GM21786 (cell line): Measurements from ENCODE around the gene PTPRN2.
"Not testable (repeated sequence)": the region's sequence is repeated elsewhere in the genome, so short reads cannot be mapped to it uniquely, and the experiment has no call there.

Experiments
- ATAC-seq: cut with Tn5 transposase; IDR thresholded peaks from one replicate; pipeline ENCODE4 v1.9.1; 2021; ENCODE audit not compliant: unreplicated experiment

PTPRN2 gene

DNA sequence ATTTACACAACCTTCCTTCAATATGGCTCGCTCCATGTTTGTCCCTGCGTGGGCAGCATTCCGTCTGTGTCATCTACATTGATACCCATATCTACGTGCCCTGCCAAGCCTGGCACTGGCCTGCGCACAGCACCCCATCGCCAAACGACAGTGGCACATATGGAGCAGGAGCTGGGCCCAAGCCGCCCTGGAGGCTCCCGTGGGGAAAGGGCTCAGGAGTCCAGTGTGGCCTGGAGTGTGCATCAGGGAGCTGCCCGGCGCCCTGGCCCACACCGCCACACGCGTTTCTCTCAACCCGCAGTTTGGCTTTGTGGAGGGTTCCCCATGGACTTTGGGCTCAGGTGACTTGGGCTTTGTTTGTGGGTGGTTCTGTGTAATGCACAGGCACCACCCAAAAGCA, 273.2 kb downstream of the PTPRN2 start:
- no peak for ATAC-seq

DNA sequence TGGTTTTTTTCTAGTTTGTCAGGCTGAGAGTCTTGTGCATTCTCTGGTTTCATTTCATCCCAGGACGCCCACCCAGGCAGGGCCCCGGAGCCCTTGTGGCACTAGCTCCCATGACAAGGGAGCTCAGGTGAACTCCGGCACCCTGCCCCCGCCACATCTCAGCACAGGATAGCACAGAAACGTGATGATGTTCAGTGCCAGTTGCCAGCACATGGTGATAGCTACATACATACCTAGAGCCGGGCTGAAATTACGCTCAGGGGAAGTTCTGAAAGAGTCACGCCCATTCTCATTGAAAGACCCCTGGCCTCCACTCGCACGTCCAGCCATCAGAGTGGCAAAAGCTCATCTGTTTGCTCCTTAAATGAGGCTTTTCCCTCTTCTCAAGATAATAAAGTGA, 273.7 kb downstream of the PTPRN2 start:
- ATAC-seq = no peak

DNA sequence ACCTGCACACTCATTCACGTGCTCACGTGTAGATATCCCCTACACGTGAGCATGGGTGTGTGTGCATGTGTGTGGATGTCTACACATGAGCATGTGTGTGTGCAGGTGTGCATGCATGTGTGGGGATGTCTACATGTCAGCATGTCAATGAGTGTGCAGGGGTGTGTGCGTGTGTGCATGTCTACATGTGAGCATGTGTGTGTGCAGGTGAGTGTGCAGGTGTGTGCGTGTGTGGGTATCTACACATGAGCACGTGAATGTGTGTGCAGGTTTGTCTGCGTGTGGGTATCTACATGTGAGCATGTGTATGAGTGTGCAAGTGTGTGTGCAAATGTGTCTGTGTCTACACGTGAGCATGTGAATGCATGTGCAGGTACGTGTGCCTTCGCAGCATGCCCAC, 274.8 kb downstream of the PTPRN2 start:
- no peak for ATAC-seq

DNA sequence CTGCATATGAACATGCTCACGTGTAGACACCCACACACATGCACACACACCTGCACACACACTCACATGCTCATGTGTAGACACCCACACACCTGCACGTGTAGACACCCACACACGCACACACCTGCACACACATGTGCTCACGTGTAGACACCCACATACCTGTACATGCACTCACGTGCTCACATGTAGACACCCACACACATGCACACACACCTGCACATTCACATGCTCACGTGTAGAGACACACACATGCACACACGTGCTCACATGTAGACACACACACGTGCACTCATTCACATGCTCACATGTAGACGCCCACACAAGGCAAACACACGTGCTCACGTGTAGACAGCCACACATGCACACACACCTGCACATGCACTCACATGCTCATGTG, 275.8 kb downstream of the PTPRN2 start:
- ATAC-seq = no peak

DNA sequence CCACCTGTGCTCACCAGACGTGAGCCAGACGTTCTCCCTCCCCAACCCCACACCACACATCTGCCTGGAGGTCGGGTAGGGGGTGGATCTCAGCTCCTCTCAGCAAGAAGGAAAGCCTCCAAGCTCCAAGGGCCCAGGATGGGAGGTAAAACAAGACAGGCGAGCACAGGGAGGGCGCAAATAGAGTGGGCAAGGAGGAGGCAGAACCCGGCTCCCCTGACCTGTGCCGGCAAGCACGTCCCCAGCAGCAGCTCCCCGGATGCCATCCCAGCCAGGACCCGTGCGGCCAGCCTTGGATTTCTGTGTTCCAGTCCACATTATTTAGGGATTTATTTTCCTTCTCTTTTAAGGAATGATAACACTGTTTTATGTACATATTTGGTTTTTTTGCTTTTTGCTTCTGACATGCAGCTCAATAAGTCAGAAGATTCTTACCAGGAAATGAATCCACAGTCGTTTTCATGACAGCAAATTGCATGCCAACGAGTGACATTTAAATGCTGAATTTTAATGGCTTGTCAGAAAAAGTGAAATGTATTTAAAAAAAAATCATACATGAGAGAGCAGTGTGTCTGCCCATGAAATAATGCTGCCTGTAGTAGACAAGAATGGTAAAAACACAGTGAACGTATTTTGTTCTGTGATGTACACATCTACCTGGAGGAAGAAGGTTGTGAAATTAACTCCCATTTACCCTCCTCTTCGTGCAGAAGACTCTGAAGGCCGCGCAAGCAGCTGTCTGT, 276.5 kb downstream of the PTPRN2 start:
- ATAC-seq = no peak

DNA sequence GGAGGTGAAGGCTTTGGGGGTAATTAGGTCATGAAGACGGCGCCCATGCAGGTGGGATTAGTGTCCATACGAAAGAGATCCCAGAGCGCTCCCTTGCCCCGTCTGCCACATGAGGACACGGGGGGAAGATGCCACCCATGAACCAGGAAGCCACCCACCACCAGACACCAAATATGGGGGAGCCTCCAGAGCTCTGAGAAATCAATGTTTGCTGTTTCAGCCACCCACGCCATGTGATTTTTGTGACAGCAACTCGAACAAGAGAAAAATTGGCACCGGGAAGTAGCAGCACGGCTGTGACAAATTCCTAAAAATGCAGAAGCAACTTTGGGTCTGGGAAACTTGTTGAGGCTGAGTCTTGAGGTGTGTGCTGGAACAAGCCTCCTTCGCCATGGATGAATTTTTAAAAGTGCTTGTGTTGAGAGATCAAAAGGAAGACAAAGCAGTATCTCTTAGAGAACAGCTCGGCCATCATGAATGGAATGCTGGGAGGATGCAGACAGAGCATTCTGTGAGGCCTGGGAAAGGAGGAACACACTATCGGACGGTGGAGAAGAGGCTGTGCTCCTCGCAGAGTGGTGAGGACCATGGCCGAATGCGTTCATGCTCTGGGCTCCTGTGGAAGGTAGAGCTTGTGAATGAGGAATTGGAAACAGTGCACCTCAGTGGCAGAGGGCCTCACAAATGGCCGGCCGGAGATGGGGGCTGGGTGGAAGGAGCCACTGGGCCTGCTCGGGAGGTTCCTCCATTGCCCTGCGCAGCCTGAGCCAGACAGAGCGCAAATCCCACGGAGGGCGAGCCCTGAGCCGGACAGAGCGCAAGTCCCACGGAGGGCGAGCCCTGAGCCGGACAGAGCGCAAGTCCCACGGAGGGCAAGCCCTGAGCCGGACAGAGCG, 277.5 kb downstream of the PTPRN2 start:
- ATAC-seq = no peak

DNA sequence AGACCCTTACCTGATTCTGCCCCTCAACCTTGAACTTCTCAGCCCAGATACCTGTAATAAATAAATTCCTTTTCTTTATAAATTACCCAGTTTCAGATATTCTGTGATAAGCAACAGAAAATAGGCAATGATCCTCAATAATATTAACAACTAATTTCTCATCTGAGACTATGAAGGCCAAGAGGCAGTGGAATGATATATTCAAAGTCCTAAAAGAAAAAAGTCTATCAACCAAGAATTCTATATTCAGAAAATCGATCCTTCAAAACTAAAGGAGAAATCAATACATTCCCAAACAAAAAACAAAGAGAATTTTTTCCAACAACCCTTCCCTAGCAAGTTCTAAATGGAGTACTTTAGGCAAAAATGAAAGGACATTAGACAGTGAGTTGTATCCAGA, 279.6 kb downstream of the PTPRN2 start:
- ATAC-seq = no peak

DNA sequence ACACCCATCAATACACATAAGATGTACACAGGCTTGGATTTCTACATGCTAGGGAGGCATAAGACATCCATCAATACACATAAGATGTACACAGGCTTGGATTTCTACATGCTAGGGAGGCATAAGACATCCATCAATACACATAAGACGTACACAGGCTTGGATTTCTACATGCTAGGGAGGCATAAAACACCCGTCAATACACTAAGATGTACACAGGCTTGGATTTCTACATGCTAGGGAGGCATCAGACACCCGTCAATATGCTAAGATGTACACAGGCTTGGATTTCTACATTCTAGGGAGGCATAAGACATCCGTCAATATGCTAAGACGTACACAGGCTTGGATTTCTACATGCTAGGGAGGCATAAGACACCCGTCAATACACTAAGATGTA, 283.6 kb downstream of the PTPRN2 start:
- ATAC-seq = not testable (repeated sequence)

DNA sequence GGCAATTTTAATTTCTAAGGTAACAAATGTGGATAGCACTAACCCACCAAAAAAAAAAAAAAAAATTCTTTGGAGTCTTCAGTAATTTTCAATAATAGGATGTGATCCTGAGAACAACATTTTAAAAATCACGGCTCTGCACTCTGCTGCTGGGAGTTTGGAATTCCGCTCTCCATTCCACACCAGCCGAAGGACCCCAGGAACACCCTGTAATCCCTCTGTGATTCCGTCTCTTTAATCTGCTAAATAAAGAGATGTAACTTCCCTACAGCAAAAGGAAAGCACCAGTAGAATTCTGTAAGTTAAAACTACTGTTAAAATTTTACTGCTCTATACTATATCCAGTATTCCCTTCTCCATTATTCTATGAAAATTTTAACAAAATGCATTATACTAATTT, 284.5 kb downstream of the PTPRN2 start:
- ATAC-seq = no peak

DNA sequence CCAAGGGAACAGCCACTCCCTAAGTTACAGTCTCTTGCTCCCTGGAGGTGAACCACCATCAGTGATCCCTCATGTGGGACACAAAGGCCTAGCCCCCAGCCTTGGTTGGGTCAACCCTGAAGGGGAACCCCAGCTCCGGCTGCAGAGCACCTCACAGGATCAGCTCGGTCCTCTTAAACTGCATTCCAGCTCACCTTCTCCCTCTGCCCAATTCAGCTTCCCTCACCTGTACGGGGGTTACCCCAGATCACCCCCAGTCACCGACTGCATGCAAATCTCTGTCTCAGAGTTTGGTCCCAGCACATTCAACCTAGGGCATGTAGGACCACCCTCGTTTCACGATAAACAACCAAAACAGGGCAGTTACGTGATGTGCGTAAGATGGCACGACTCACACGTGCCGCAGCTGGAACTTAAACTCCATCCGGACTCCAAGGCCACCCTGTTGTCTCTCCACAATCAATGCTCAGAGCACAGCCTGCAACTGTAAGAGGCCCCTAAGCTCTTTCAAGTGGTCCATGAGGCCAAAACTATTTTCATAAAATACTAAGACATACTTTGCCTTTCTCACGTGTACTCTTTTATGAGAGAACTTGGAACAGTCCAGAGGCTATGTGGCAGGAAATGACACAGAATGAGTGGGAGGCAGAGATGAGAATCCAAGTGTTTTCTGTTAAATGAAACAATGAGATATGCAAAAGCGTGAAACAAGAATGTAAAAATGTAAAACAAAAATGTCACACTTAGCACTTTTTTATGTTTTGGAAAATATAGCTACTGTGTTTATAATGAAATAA, 285.2 kb downstream of the PTPRN2 start:
- no peak for ATAC-seq

DNA sequence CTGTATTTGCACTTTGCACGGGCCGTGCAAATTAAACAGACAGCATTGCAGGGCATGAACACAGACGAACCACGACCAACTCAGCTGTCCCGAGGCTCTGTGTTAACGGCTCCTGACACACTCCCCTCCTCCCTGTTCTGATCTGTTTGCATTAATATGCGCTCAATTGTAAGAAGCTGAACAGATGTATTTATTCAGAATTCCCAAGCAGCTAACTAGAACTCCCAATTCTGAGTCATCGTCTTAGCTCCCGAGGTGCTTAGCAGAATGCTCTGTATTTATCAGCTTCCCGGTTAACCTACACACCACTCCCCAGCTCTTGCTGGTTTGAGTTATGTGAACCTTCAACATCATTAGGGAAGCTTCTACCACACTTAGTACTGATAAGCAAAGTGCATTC, 286.4 kb downstream of the PTPRN2 start:
- ATAC-seq = no peak

DNA sequence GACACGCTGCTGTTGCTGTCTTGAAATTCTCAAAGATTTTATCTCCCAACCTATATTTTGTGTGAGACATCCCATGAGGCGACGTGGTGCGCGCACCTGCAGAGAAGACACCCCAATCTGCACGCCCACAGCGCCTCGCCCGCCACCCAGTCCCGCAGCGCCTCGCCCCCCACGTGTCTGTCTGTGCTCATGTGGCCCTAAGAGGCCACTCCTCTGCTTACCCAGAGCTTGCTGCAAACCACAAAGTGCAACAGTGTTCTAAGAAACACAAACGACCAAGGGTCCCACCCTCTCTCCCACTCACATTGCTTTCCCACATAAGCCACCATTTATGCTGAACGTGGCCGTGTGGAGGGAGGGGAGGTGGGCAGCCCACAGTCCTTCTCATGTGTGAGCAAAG, 287.2 kb downstream of the PTPRN2 start:
- no peak for ATAC-seq

DNA sequence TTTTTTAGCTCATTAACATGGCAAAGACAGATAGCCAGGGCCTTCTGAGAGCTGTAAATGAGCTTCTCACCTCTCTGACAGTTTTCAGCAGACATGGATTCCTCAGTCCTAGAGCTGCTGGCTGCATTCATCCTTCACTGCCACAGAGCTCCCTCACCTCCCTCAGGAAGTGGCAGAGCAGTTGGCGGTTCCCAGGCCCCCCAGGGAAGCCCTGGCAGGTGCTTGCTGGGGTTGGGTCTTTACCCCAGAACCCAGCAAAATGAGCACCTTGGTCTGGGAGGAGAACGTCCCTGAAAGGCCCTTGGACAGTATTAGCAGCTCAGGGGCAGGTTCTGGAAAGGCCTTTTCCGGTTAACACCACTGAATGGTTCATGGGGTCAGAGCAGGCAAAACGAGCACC, 288.0 kb downstream of the PTPRN2 start:
- ATAC-seq = no peak

DNA sequence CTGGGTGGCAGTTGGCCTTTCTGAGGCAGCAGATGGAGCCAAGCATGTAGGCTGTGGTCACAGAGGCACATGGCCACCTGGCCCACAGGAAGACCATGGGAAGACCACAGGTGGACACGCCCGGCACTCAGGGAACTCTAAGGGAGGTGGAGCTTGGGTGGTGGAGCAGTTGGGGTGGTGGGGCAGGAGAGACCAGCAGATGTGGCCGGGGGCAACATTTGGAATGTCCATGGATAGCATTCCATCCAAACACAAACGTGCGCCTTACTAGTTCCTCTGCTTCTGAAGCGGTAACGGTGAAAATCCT, 290.9 kb downstream of the PTPRN2 start:
- ATAC-seq = no peak

DNA sequence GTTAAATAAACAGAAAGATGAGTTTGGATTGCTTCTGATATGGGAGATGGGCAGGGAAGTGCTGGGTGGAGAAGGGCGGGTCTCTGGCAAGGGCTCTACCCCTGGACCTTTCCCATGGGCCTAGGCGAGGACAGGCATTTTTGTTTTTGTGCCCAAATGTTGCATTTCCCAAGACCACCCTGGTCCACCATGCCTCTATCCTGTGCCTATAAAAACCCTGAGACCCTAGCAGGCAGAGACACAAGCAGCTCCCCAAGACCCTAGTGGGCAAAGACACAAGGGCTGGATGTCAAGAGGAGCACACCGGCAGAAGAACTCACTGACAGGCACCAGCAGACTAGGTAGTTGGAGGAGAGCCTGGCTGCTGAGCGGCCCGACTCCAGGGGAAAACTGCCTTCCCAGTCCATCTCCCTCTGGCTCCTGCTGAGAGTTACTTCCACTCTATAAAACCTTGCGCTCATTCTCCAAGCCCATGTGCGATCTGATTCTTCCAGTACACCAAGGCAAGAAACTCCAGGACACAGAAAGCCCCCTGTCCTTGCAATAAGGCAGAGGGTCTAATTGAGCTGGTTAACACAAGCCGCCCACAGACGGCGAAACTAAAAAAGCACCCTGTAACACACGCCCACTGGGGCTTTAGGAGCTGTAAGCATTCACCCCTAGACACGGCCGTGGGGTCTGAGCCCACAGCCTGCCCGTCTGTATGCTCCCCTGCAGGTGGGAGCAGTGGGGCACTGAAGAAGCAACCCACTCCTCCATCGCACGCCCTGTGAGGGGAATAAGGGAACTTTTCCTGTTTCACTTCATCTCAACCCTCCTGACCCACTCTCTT, 291.4 kb downstream of the PTPRN2 start:
- no peak for ATAC-seq

DNA sequence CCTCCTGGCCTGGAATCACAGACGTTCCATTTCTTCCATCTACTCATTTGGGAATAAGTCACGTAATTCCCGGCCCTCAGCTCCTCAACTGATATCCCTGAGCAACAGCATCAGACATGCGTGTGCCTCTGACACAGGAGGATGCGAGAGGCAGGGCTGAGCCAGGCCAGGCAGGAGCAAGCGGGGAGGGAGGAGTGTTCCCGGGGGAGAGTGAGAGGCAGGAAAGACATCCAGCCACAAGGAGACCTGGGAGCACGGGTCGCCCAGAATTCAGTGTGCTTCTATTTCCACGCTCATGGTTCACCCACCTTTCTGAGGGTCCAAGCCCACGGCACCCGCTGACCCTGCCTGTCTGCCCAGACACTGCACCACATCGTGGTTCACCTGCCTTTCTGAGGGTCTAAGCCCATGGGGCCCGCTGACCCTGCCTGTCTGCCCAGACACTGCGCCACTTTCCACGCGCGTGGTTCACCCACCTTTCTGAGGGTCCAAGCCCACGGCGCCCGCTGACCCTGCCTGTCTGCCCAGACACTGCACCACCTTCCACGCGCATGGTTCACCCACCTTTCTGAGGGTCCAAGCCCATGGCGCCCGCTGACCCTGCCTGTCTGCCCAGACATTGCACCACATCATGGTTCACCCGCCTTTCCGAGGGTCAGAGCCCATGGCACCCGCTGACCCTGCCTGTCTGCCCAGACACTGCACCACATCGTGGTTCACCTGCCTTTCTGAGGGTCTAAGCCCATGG, 293.0 kb downstream of the PTPRN2 start:
- ATAC-seq = not testable (repeated sequence)

DNA sequence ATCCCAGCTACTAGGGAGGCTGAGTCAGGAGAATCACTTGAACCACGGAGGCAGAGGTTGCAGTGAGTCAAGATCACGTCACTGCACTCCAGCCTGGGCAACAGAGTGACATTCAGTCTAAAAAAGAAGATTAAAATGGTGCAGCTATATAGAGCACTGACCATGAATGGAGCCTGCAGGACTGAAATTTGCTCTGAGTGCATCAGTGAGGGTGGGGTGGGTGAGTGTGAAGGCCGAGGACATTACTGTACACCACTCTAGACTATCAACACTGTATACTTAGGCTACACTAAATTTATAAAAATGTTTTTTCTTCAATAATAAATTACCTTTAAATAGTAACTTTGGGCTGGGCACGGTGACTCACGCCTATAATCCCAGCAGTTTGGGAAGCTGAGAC, 294.7 kb downstream of the PTPRN2 start:
- ATAC-seq = no peak

DNA sequence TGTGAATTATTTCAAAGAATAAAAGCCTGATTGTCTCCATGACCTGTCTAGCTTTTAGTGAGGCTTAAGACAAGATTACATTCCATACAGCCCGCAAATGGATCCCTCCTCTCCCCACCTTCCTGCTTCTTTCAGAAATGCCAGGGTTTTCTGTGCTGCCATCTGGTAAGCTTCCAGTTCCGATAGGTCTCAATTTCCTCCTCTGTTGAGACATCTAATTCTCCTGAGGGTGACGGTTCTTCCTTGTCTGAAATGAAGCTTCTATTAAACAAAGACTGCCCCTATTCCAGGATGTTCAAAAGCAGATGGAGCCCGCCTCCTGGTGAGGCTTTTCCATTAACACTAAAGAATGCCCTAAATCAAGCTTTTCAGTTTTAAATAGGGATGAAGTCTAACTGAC, 295.6 kb downstream of the PTPRN2 start:
- ATAC-seq = no peak

DNA sequence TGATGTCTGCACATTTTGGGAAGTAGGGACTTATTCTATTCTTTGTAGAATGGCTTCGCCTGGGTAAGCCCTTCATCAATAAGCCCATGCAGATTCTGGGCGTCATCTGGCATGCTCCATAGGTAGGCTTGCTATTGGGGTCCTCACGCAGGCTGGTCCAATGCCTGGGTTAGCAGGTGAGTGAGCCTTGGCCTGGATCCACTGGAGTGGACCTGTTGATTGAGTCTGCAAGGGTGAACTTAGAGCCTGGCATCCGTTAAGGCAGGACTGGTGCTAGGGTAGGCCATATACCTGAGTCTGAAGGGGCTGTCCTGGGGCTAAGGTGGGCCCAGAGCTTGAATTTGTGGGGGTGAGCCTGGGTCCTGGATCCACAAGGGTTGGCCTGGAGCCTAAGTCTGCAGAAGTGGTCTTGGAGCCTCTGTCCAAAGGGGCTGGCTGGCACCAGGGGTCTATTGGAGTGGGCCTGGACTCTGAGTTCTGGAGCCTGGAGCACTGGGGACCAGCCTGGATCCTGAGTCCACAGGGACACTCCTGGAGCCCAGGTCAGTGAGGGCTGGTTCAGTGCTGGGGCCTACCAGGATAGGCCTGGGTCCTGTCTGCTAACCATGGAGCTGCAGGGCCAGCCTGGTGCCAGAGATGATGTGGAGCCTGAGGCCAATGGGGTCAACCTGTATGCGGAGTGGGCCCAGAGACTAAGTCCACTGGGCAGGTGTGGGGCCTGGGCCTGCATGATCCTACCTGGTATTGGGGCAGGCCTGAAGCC, 297.7 kb downstream of the PTPRN2 start:
- no peak for ATAC-seq
